GM23338 (cell line): ENCODE data around the gene ZNF211. TPM values are rescaled to one million over a fixed set of nuclear protein-coding genes. Genes with fewer than 3 reads are reported as not detected.

Source experiments
- ATAC-seq: fragments of 200-7000 bp; cut with Tn5 transposase; 3 replicates; pipeline ENCODE4 v1.9.1; 2020
- DNase-seq: peaks from one replicate; pipeline ENCODE4 v3.0.0-alpha.2; 2015; ENCODE audit warnings: low spot score
- H2AFZ ChIP-seq: fragments of 200-600 bp; sonication (generic); 2 replicates; pipeline ENCODE4 v1.8.0; 2016; ENCODE audit warnings: antibody characterized with exemption, mild to moderate bottlenecking, moderate library complexity
- H3F3A ChIP-seq: fragments of 200-600 bp; sonication (generic); replicated peaks from 2 replicates; pipeline ENCODE4 v1.8.0; 2017; ENCODE audit warnings: antibody characterized with exemption, mixed run types, low read depth
- H3K27ac ChIP-seq: fragments of 200-600 bp; sonication (generic); 2 replicates; pipeline ENCODE4 v1.6.1; 2016; ENCODE audit warnings: low read depth
- H3K27me3 ChIP-seq: fragments of 200-600 bp; sonication (generic); 2 replicates; pipeline ENCODE4 v1.8.0; 2016; ENCODE audit warnings: mild to moderate bottlenecking, mixed run types, moderate library complexity; ENCODE audit not compliant: insufficient read depth
- H3K36me3 ChIP-seq: fragments of 200-600 bp; sonication (generic); 2 replicates; pipeline ENCODE4 v1.8.0; 2016; ENCODE audit warnings: mild to moderate bottlenecking; ENCODE audit not compliant: insufficient read depth
- H3K4me1 ChIP-seq: fragments of 200-600 bp; sonication (generic); 2 replicates; pipeline ENCODE4 v1.8.0; 2016; ENCODE audit warnings: mild to moderate bottlenecking, moderate library complexity; ENCODE audit not compliant: insufficient read depth
- H3K4me2 ChIP-seq: fragments of 200-600 bp; sonication (generic); 2 replicates; pipeline ENCODE4 v1.7.1; 2017; ENCODE audit warnings: mixed run types
- H3K4me3 ChIP-seq: fragments of 200-600 bp; sonication (generic); 2 replicates; pipeline ENCODE4 v1.6.1; 2016; ENCODE audit warnings: mixed run types
- H3K79me2 ChIP-seq: fragments of 200-600 bp; sonication (generic); replicated peaks from 2 replicates; pipeline ENCODE4 v1.8.0; 2017; ENCODE audit warnings: mild to moderate bottlenecking; ENCODE audit not compliant: insufficient read depth
- H3K9me2 ChIP-seq: fragments of 200-600 bp; sonication (generic); 2 replicates; pipeline ENCODE4 v1.8.0; 2017; ENCODE audit not compliant: insufficient read depth
- H4K20me1 ChIP-seq: fragments of 200-600 bp; sonication (generic); replicated peaks from 2 replicates; pipeline ENCODE4 v1.8.0; 2017; ENCODE audit warnings: mild to moderate bottlenecking; ENCODE audit not compliant: insufficient read depth
- H3K27ac Mint-ChIP-seq: 2 replicates; pipeline ENCODE4 v1.8.0; 2020; ENCODE audit warnings: inconsistent platforms, mild to moderate bottlenecking, moderate library complexity, mixed read lengths
- H3K27me3 Mint-ChIP-seq: 3 replicates; pipeline ENCODE4 v1.8.0; 2022; ENCODE audit warnings: low read depth, mild to moderate bottlenecking, moderate library complexity, mixed read lengths, inconsistent platforms; ENCODE audit not compliant: insufficient read depth, poor library complexity
- H3K36me3 Mint-ChIP-seq: 3 replicates; pipeline ENCODE4 v1.8.0; 2021; ENCODE audit warnings: low read depth, mild to moderate bottlenecking, inconsistent platforms, moderate library complexity, mixed read lengths
- H3K4me1 Mint-ChIP-seq: 3 replicates; pipeline ENCODE4 v1.8.0; 2020; ENCODE audit warnings: mild to moderate bottlenecking, inconsistent platforms, mixed read lengths
- H3K4me3 Mint-ChIP-seq: 3 replicates; pipeline ENCODE4 v1.8.0; 2021; ENCODE audit warnings: moderate library complexity, mild to moderate bottlenecking, inconsistent platforms, mixed read lengths
- H3K9me3 Mint-ChIP-seq: 3 replicates; pipeline ENCODE4 v1.8.0; 2020; ENCODE audit warnings: moderate library complexity, mild to moderate bottlenecking, inconsistent platforms, mixed read lengths
- CREB1 ChIP-seq: fragments of 250-450 bp; sonication (Bioruptor Pico); IDR thresholded peaks from 2 replicates; pipeline ENCODE4 v1.5.0; 2020; ENCODE audit warnings: low read depth, mild to moderate bottlenecking, moderate library complexity
- ETS1 ChIP-seq: IDR thresholded peaks from 2 replicates; pipeline ENCODE4 v1.6.1; 2016; ENCODE audit warnings: antibody characterized with exemption
- EZH2phosphoT487 ChIP-seq: fragments of 200-600 bp; sonication (generic); IDR thresholded peaks from one replicate; pipeline ENCODE4 v1.8.1; 2018; ENCODE audit warnings: antibody characterized with exemption; ENCODE audit not compliant: unreplicated experiment
- NANOG ChIP-seq: IDR thresholded peaks from 2 replicates; pipeline ENCODE4 v1.6.1; 2016; ENCODE audit warnings: antibody characterized with exemption, borderline replicate concordance
- REST ChIP-seq: IDR thresholded peaks from one replicate; pipeline ENCODE4 v1.6.1; 2018; ENCODE audit warnings: antibody characterized with exemption; ENCODE audit not compliant: unreplicated experiment
- ZNF114 ChIP-seq: fragments of 250-450 bp; sonication (Bioruptor Pico); IDR thresholded peaks from 2 replicates; pipeline ENCODE4 v1.5.0; 2020; ENCODE audit warnings: mild to moderate bottlenecking, moderate library complexity
- ZNF331 ChIP-seq: fragments of 250-450 bp; sonication (Bioruptor Pico); IDR thresholded peaks from 2 replicates; pipeline ENCODE4 v1.5.0; 2020; ENCODE audit warnings: low read depth, mild to moderate bottlenecking, moderate library complexity
- ZNF462 ChIP-seq: fragments of 250-450 bp; sonication (Bioruptor Pico); IDR thresholded peaks from 2 replicates; pipeline ENCODE4 v1.5.0; 2020; ENCODE audit warnings: mild to moderate bottlenecking, moderate library complexity
- polyA plus RNA-seq: library from polyadenylated mRNA; unstranded; fragments of >200 nt; fragmentation: Nextera tagmentation; extraction: Ambion mirVana; gene quantifications from 2 replicates; pipeline ENCODE4 v1.2.1, GENCODE V29; 2016
- total RNA-seq: library from RNA; depleted of rRNA; stranded (reverse); fragments of >200 nt; shearing (Covaris generic); gene quantifications from 2 replicates; pipeline ENCODE4 v1.2.3, GENCODE V29; 2014

The ZNF211 gene
- total and polyA plus RNA-seq, 2 experiments from 2014 or later, result 9.7 to 13.8 TPM

- Histone ChIP-seq H3K27ac (no peak within 1 kb of the TSS), H3K79me2 (no peaks in the 10 kb centered on the region), H3K4me1 (peaks cover 16% of the 10 kb centered on the region; the same call in 1 of the 2 replicates), H3K36me3 (no peaks in the 10 kb centered on the region), H3K4me3 (no peak within 1 kb of the TSS), H3K9me2 (no peaks in the 10 kb centered on the region), H3K27me3 (peaks cover 12% of the 10 kb centered on the region), H3F3A (peaks cover 11% of the 10 kb centered on the region; the same call in 1 of the 2 replicates), H3K4me2 (no peak within 1 kb of the TSS), H2AFZ (no peak within 1 kb of the TSS), H4K20me1 (no peaks in the 10 kb centered on the region)
- Mint-ChIP-seq H3K9me3 (no peaks in the 10 kb centered on the region), H3K36me3 (no peaks in the 10 kb centered on the region), H3K4me3 (no peak within 1 kb of the TSS), H3K4me1 (peaks cover 13% of the 10 kb centered on the region; the same call in 2 of the 3 replicates), H3K27ac (no peak within 1 kb of the TSS), H3K27me3 (peaks cover 13% of the 10 kb centered on the region)
- DNase-seq (no peak), ATAC-seq (no peak)
- TF ChIP-seq NANOG, result no peak
- TF ChIP-seq ZNF462 (CRISPR knock-in tag), result no peak
Observed at GRCh38 chr19:57668635-57669034, 35.7 kb downstream of the ZNF211 start, which contains the start of gene ZSCAN4. TSS of gene ZSCAN4 (plus strand) at chr19:57668935. CDS start at chr19:57676146, 7,211 bp downstream.

- DNase-seq (no peak), ATAC-seq (no peak)
- H3K4me3 ChIP-seq, result no peak overlapping the region
- H2AFZ ChIP-seq, result no peak overlapping the region
- no peaks in the 10 kb centered on the region for H3K9me3 Mint-ChIP-seq
- H3F3A ChIP-seq, result no peaks in the 10 kb centered on the region
- peaks cover 3% of the 10 kb centered on the region for H3K27me3 Mint-ChIP-seq
- no peak overlapping the region for H3K4me2 ChIP-seq
- H3K79me2 ChIP-seq, result no peaks in the 10 kb centered on the region
- no peak overlapping the region for H3K4me3 Mint-ChIP-seq
- no peaks in the 10 kb centered on the region for H4K20me1 ChIP-seq
- H3K36me3 ChIP-seq, result no peaks in the 10 kb centered on the region
- H3K27ac ChIP-seq, result no peak overlapping the region
- peaks cover 12% of the 10 kb centered on the region; the same call in 1 of the 2 replicates for H3K27me3 ChIP-seq
- H3K36me3 Mint-ChIP-seq, result no peaks in the 10 kb centered on the region
- peaks cover 8% of the 10 kb centered on the region; the same call in 2 of the 3 replicates for H3K4me1 Mint-ChIP-seq
- no peaks in the 10 kb centered on the region for H3K9me2 ChIP-seq
- TF ChIP-seq CREB1 (CRISPR knock-in tag) (no peak), REST (no peak), ZNF114 (CRISPR knock-in tag) (no peak), ZNF331 (no peak), ETS1 (no peak), EZH2phosphoT487 (no peak)
- H3K4me1 ChIP-seq, result 0 out of 2 replicates have a peak, but pooled peaks cover 7% of the 10 kb centered on the region
- H3K27ac Mint-ChIP-seq, result no peak overlapping the region
Observed at GRCh38 chr19:57671124-57671895, 38.3 kb downstream of the ZNF211 start.
